ENCODE measurements around the gene PUM1. TPM values are rescaled to one million over a fixed set of nuclear protein-coding genes. Genes with fewer than 3 reads are reported as not detected.

Gene PUM1
- total and polyA plus RNA-seq, 2 of the 8 experiments (the other 6 are each of a cell fraction or from before 2014, with no cell fraction given): 122 to 177 TPM

DNA sequence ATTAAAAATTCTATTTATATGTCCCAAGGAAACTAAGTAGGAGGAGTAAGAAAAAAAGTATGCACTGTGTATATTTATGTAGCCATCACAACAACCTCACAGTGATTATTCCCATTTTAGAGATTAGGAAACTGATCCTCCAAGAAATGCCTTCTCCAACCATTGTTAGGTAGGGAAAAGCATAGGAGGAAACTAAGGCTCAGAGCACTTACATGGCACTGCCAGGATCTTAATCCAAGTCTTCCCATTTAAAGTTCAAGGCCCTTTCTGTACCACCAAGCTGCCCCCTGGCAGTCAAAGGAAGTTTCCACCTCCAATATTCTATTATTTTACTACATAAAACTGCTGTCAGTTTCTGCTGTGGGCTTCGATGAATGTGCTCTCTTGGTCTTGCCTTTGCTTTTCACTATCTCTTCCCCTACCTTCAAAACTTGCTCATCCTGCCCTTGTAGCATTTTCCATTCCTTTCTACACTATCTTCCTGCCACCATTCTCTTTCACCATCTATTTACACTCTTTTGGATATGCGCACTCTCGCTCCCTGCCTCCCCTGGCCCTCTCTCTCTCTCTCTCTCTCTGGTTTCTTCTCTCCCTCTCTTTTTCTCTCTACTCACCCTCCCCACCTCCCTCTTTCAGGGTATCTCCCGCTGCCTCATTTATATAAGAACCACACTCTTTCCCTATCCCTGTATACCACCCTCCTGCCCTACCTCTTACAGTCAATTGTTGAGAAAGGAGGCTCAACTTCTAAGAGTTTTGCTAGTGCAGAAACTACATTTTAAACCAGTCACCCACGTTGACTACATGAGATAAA is 34.0 kb downstream of the PUM1 start:
- no peak overlapping the region for H4K5ac ChIP-seq (ENCODE audit: insufficient read length, low read depth, low read length)
- H3K79me1 ChIP-seq (ENCODE audit: low read depth, low read length): peaks cover 5% of the 10 kb centered on the region
- no peaks in the 10 kb centered on the region for H3K23me2 ChIP-seq (ENCODE audit: low read depth, low read length)
- no peak overlapping the region for H3K14ac ChIP-seq (ENCODE audit: insufficient read length)
- H4K20me1 ChIP-seq (replicated peaks in 1 of 2; ENCODE audit: control insufficient read depth in 1 of 2, insufficient read depth in 2 of 2, low read length in 2 of 2): peaks cover 19 to 35% of the 10 kb centered on the region in 2 experiments
- CTCF ChIA-PET (ENCODE audit: partially characterized antibody): interaction anchor here (1.1 to 1.4 kb wide), 2 partner anchors 10 to 150 kb away, joined by 3 read pairs; no protein-coding TSS in a partner anchor
- DNase-seq (ENCODE audit: low read depth in 1 of 2, low spot score in 2 of 2) (no peak), FAIRE-seq (no peak)
- no peak overlapping the region for H3K4ac ChIP-seq (replicated peaks; ENCODE audit: insufficient read length, low read depth, low read length)
- no peak overlapping the region for H2BK20ac ChIP-seq (ENCODE audit: low read length)
- H2BK15ac ChIP-seq (ENCODE audit: low read length): no peak overlapping the region
- no peak overlapping the region for H3K27ac ChIP-seq (ENCODE audit: low read depth, low read length)
- no peak overlapping the region for H2AFZ ChIP-seq (ENCODE audit: low read length)
- H4K91ac ChIP-seq (replicated peaks; ENCODE audit: insufficient read length, low read length): no peak overlapping the region
- peaks cover 0 to 20% (median 2%) of the 10 kb centered on the region in 4 experiments; a peak in 2 of 8 replicates for H3K36me3 ChIP-seq (ENCODE audit: control insufficient read depth in 2 of 4, insufficient read depth in 4 of 4, low read length in 3 of 4)
- H2BK12ac ChIP-seq (ENCODE audit: low read depth, low read length): no peak overlapping the region
- H2BK120ac ChIP-seq (replicated peaks; ENCODE audit: low read depth, low read length): no peak overlapping the region
- no peaks in the 10 kb centered on the region for H3K9me3 ChIP-seq (ENCODE audit: insufficient read depth in 2 of 2, low read depth in 1 of 2, low read length in 1 of 2)
- H3K4me3 ChIP-seq (ENCODE audit: extremely low read depth in 1 of 4, insufficient read depth in 2 of 4, low read depth in 3 of 4, low read length in 4 of 4): peak overlapping the region in 1 of 4 experiments; percentile 17; a peak in 1 of 8 replicates
- TF ChIP-seq KDM1A (IDR thresholded peaks at IDR 0.05; ENCODE audit: borderline replicate concordance, low read length) (0 out of 2 replicates have a peak, but pooled peaks have one; percentile 37), KDM4A (IDR thresholded peaks at IDR 0.05; ENCODE audit: low read depth, low read length, severe bottlenecking) (no peak), BCL11A (IDR thresholded peaks at IDR 0.05; ENCODE audit: low read depth in 2 of 2, low read length in 2 of 2) (no peak), SAP30 (IDR thresholded peaks at IDR 0.05; ENCODE audit: insufficient read depth, insufficient replicate concordance, low read length) (no peak)
- peak overlapping the region in 1 of 4 experiments; percentile 10; a peak in 1 of 7 replicates for H3K9ac ChIP-seq (replicated peaks in 1 of 4; ENCODE audit: extremely low read depth in 1 of 4, low read depth in 3 of 4, low read length in 3 of 4)
- no peaks in the 10 kb centered on the region for H3K27me3 ChIP-seq (replicated peaks in 1 of 4; ENCODE audit: control insufficient read depth in 3 of 4, extremely low read depth in 1 of 4, insufficient read depth in 3 of 4, low read length in 3 of 4)
- POLR2A ChIA-PET (ENCODE audit: partially characterized antibody): interaction anchor here (0.9 to 1.8 kb wide), 4 partner anchors 10 to 63 kb away, joined by 3 to 5 read pairs (median 3); partner anchors contain the start of gene PUM1
- no peak overlapping the region for H2BK5ac ChIP-seq (ENCODE audit: low read depth, low read length)
- H3K56ac ChIP-seq (replicated peaks; ENCODE audit: insufficient read length, low read depth, low read length): no peak overlapping the region
- H3K4me1 ChIP-seq (replicated peaks in 1 of 4; ENCODE audit: control insufficient read depth in 3 of 4, insufficient read depth in 4 of 4, low read length in 3 of 4): peaks cover 0 to 9% (median 2%) of the 10 kb centered on the region in 4 experiments; a peak in 2 of 7 replicates
- H3K79me2 ChIP-seq (ENCODE audit: control insufficient read depth in 1 of 2, insufficient read depth in 2 of 2, low read length in 2 of 2): peaks cover 39 to 100% of the 10 kb centered on the region in 2 experiments
- H3K18ac ChIP-seq (ENCODE audit: extremely low read depth, low read length): no peak overlapping the region
- 36% methylated on average over 5 of the region's 5 CpGs; no CpG with 5 or more reads in 1 of the 2 experiments for WGBS, 2 experiments (ENCODE audit: extremely low coverage in 1 of 2, insufficient coverage in 1 of 2, insufficient read length in 1 of 2, insufficient replicate concordance in 2 of 2, low coverage in 1 of 2, low lambda C conversion rate in 2 of 2, missing lambda C conversion rate in 1 of 2)
- H4K8ac ChIP-seq (ENCODE audit: extremely low read depth, insufficient read depth, low read length): no peak overlapping the region
- H2AK5ac ChIP-seq (ENCODE audit: low read depth, low read length): no peak overlapping the region
- peak overlapping the region; percentile 18 to 38; a peak in 2 of 4 replicates for H3K4me2 ChIP-seq (ENCODE audit: insufficient read depth in 1 of 2, low read depth in 2 of 2, low read length in 2 of 2)
- H3K23ac ChIP-seq (ENCODE audit: insufficient read length): no peak overlapping the region

Data from H1 (cell line).